ENCODE results near the gene ZKSCAN7.
"Not testable (repeated sequence)": the region's sequence is repeated elsewhere in the genome, so short reads cannot be mapped to it uniquely, and the experiment has no call there.

Gene ZKSCAN7

GRCh38 chr3:44577354-44577952 lies 22.5 kb downstream of the ZKSCAN7 start:
- not testable (repeated sequence) for DNase-seq

GRCh38 chr3:44578316-44578715 lies 23.3 kb downstream of the ZKSCAN7 start:
- not testable (repeated sequence) for DNase-seq

GRCh38 chr3:44578924-44579515 lies 24.0 kb downstream of the ZKSCAN7 start:
- DNase-seq = not testable (repeated sequence)

DNA sequence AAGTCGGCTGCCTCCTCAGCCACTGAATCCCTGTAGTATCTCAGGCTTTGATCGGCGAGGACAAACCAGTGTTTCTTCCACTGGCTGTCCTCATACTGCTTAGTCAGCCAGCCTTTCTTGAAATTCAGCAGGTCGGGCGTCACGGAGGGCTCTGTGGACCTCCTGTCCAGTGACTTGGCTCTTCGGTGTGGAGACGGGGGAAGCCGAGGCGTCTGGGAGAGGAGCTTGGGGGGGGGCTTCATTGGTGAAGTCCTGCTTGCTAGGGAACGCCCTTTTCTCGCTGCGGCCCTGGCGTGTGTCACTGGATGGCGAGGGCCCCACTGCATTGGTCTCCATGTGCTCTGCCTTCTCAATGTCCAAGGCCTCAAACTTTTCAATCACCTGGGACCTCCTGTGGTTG lies 24.8 kb downstream of the ZKSCAN7 start:
- DNase-seq = not testable (repeated sequence)

DNA sequence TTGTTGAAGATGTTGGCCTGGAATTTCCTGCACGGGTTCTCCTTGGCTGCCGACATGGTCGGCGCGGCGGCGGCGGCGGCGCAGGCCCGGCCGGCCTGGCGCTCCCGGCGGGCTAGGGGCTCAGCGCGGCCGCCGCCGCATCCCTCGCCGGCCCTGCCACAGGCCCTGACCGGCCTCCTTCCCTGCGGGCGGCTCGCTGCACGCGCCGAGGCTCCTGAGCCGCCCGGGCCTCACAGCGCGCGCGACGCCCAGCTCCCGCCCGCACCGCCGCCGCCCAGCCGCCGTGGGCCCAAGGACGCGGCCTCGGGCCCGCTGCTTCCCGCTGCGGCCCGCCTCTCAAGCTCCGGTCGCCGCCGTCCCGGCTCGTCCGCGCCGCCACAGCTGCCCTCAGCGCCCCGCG lies 26.0 kb downstream of the ZKSCAN7 start:
- DNase-seq = not testable (repeated sequence)

- DNase-seq = peak; percentile 3
Observed at GRCh38 chr3:44584646-44585501, 29.9 kb downstream of the ZKSCAN7 start, which contains the start of gene ZNF660. ZNF660 (plus strand) TSS chr3:44584964; CDS start chr3:44594194, 9,230 bp downstream.

DNA sequence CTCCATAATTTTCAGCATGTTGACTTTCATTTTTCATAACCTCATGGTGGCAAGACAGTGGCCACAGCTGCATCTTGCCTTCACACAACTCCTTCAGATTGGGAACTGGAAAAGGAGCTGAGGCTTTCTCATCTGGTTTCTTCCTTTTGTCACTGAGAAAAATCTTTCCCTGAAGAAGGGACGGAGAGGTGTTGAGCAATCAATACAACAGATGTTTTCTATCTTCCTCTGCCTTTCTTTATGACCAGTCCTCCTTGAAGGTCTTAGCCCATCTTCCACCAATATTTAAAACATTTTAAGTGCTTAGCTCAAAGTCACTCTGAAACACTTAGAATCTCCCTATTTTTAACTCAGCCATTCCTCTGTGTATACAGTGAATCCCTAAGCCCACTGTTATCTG lies 41.6 kb downstream of the ZKSCAN7 start:
- DNase-seq = no peak

GRCh38 chr3:44601749-44602148 lies 46.8 kb downstream of the ZKSCAN7 start:
- no peak for DNase-seq

DNA sequence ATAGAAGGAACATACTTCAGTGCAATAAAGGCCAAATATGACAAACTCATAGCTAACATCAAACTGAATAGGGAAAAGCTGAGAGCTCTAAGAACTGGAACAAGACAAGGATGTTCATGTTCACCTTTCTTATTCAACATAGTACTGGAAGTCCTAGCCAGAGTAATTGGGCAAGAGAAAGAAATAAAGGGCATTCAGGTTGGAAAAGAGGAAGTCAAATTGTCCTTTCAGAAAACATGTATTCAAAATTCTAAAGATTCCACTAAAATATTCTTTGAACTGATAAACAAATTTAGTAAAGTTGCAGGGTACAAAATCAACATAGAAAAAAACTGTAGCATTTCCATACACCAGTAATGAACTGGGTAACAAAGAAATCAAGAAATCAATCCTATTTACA lies 57.7 kb downstream of the ZKSCAN7 start:
- no peak for DNase-seq

All from stimulated activated CD4-positive, alpha-beta T cell treated with anti-CD3 and anti-CD28 coated beads, Interleukin-4, amount 100 ng/mL, for 24 hours (primary cell).